ENCODE data around the gene HEATR5B. TPM values are rescaled to one million over a fixed set of nuclear protein-coding genes. Genes with fewer than 3 reads are reported as not detected.

Gene HEATR5B
- total RNA-seq, 1 donor from 2014 or later: 50.3 TPM

- peak overlapping the region; percentile 72 for H3K4me3 Mint-ChIP-seq
- intact Hi-C loops (cut with micrococcal nuclease): loop anchor here (1.0 to 10.0 kb wide), 6 partner anchors 10 to 1672 kb away; partner anchors contain the start of genes ATL2, EIF2AK2 and SRSF7
- TF ChIP-seq CTCF (IDR thresholded peaks at IDR 0.05): no peak
- peaks cover 62% of the 10 kb centered on the region for H3K36me3 Mint-ChIP-seq (ENCODE audit: low read depth)
- no peaks in the 10 kb centered on the region for H3K27me3 Mint-ChIP-seq
- CTCF ChIA-PET: no interaction called here
- no peaks in the 10 kb centered on the region for H3K9me3 Mint-ChIP-seq
- no peak overlapping the region for H3K27ac Mint-ChIP-seq
- no peak for DNase-seq
- ATAC-seq (ENCODE audit: low read depth): no peak
- peaks cover 10% of the 10 kb centered on the region for H3K4me1 Mint-ChIP-seq
- POLR2A ChIA-PET: no interaction called here
Measured at GRCh38 chr2:37080266-37080665, 3.9 kb downstream of the HEATR5B start.

- CTCF ChIA-PET: no interaction called here
- H3K27me3 Mint-ChIP-seq: no peaks in the 10 kb centered on the region
- H3K9me3 Mint-ChIP-seq: no peaks in the 10 kb centered on the region
- H3K4me3 Mint-ChIP-seq: no peak overlapping the region
- no peak overlapping the region for H3K27ac Mint-ChIP-seq
- ATAC-seq (ENCODE audit: low read depth) (no peak), DNase-seq (no peak)
- H3K4me1 Mint-ChIP-seq: peaks cover 21% of the 10 kb centered on the region
- POLR2A ChIA-PET: no interaction called here
- H3K36me3 Mint-ChIP-seq (ENCODE audit: low read depth): peaks cover 73% of the 10 kb centered on the region
- no peak for TF ChIP-seq CTCF (IDR thresholded peaks at IDR 0.05)
- intact Hi-C loops (cut with micrococcal nuclease): no loop called here
Measured at GRCh38 chr2:37070931-37071330, 13.2 kb downstream of the HEATR5B start.

DNA sequence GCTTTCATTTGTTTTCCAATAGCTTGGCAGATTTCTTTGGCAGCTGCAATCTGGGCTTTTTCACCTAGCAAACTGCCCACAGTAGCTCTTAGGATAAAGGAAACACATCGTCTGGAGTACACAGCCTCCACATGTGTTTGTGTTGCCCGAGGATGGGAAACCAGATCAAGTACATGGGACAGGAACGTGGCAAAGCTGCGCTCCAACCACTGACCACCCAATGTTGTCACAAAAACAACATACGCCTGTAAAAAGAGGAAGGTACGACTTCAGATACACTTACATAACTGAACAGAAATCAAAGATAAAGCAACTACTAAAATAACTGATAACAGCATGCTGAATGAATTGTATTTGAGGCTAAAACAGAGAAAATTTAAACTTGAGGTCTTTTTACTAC lies 15.5 kb downstream of the HEATR5B start:
- peaks cover 15% of the 10 kb centered on the region for H3K4me1 Mint-ChIP-seq
- H3K36me3 Mint-ChIP-seq (ENCODE audit: low read depth): peaks cover 71% of the 10 kb centered on the region
- DNase-seq (no peak), ATAC-seq (ENCODE audit: low read depth) (no peak)
- intact Hi-C loops (cut with micrococcal nuclease): loop anchor here (2.0 to 5.0 kb wide), 2 partner anchors 14 to 39 kb away; no protein-coding TSS in a partner anchor
- no peaks in the 10 kb centered on the region for H3K9me3 Mint-ChIP-seq
- no peak overlapping the region for H3K27ac Mint-ChIP-seq
- ChIA-PET CTCF (no interaction called here), POLR2A (no interaction called here)
- no peaks in the 10 kb centered on the region for H3K27me3 Mint-ChIP-seq
- H3K4me3 Mint-ChIP-seq: no peak overlapping the region
- TF ChIP-seq CTCF (IDR thresholded peaks at IDR 0.05): no peak

DNA sequence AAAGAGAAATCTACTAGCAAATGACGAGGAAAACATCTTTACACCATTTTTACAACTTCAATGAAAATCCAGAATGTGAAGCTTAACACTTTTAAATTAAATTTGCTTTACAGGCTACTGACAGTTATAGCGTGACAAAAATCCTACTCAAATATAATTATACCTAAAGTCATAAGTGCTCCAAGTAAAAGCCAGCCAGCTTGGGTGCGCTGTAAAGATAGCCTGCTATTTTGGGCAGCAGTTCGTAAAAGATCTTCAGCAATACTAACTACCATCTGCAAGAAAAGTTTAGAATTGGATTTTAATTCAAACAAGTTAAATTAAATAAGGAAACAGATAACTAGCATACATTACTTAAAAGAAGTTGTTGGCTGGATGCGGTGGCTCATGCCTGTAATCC lies 22.4 kb downstream of the HEATR5B start:
- intact Hi-C loops (cut with micrococcal nuclease): loop anchor here (5.0 kb wide), 1 partner anchor 34 kb away; no protein-coding TSS in a partner anchor
- peaks cover 71% of the 10 kb centered on the region for H3K36me3 Mint-ChIP-seq (ENCODE audit: low read depth)
- POLR2A ChIA-PET: no interaction called here

More for the DNA sequence above, 22.4 kb downstream of the HEATR5B start:
- no peak overlapping the region for H3K4me3 Mint-ChIP-seq
- DNase-seq (no peak), ATAC-seq (ENCODE audit: low read depth) (no peak)
- CTCF ChIA-PET: no interaction called here
- no peaks in the 10 kb centered on the region for H3K27me3 Mint-ChIP-seq
- H3K27ac Mint-ChIP-seq: no peak overlapping the region
- no peaks in the 10 kb centered on the region for H3K9me3 Mint-ChIP-seq
- no peak for TF ChIP-seq CTCF (IDR thresholded peaks at IDR 0.05)
- H3K4me1 Mint-ChIP-seq: no peaks in the 10 kb centered on the region

All from activated B cell treated with CpG ODN at 0.5 μM for 24 hours (primary cell).